SKM-1 (cell line): ENCODE data around the gene ABHD15.

ENCODE experiments used
- DNase-seq: peaks from one replicate; lab custom pipeline; 2025; ENCODE audit not compliant: unreplicated experiment; lab: John Stamatoyannopoulos, UW

The ABHD15 gene

GRCh38 chr17:29544066-29544465 lies 22.8 kb downstream of the ABHD15 start:
- no peak for DNase-seq

- no peak for DNase-seq
Measured at GRCh38 chr17:29533976-29534375, 32.9 kb downstream of the ABHD15 start.

GRCh38 chr17:29526322-29526721 lies 40.5 kb downstream of the ABHD15 start:
- DNase-seq = no peak

DNA sequence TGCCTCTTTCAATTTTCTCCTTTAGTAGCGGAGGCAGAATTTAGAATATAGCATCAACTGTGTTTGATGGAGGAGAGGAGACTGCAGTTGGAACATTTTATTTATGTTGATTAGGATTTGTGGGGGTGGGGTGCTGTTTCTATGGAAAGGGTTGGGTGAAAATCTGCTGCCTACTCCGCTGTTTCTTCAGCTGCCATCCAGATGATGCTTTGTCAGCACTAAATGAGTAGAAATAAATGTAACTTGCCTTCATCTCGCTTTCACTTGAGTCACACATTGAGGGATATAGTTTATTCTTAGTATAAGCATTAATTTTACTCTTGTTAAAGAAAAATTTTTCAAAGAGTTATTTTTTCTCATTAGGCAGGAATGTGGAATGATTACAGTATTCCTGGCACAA lies 42.1 kb downstream of the ABHD15 start:
- DNase-seq = no peak

DNA sequence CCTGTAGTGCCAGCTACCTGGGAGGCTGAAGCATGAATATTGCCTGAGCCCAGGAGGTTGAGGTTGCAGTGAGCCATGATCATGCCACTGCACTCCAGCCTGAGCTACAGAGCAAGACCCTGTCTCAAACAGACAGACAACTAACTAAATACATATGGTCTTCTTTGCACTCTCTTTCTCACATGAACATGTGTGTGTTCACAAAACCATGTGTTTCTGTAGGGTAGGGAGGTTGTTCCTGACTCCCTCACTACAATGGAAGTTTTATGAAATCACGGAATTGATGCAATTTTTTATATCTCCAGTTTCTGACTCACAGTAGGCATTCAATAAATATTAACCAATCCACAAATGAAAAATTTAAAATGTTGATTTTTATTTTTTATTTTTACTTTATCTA lies 48.5 kb downstream of the ABHD15 start:
- DNase-seq = no peak

GRCh38 chr17:29514792-29515191 lies 52.0 kb downstream of the ABHD15 start:
- no peak for DNase-seq

- no peak for DNase-seq
Measured at GRCh38 chr17:29510953-29511352, 55.9 kb downstream of the ABHD15 start.
